ENCODE measurements around the gene RPS6KB1.

DNA sequence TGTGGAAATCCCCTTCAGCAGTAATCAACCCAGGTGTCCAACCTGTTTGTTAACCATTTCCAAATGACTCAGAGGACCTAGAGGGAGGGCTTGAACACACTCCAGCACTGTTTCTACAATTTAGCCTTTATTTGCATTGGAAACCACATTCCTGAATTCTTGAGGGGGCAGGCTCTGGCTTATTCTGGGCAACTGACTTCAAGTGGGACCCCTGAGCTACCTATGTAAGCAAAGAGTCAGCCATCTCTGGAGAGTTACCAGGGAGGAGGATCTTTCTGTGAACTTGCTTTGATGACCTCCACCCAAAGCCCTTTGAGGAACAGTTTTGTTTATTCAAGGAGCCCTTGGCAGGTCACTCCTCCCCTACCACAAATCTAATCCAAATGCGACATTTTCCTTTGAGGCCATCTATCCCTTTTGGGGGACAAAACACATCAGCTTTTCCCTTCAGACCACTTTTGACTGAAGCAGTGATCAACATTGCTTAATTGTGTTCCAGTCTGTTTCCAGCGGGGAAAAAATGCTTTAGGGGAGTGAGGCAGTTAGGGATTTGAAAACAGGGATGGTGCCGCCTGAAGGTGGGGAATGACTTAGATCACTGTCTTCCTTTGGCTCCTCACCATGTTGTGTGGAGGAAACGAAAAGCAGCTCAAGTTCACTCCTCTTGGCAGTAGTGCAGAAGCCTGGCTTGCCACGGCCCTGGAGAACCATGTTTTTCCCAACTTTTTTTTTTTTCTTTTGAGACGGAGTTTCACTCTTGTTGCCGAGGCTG, 46.3 kb upstream of the RPS6KB1 start:
- TF ChIP-seq, protein P1, sequence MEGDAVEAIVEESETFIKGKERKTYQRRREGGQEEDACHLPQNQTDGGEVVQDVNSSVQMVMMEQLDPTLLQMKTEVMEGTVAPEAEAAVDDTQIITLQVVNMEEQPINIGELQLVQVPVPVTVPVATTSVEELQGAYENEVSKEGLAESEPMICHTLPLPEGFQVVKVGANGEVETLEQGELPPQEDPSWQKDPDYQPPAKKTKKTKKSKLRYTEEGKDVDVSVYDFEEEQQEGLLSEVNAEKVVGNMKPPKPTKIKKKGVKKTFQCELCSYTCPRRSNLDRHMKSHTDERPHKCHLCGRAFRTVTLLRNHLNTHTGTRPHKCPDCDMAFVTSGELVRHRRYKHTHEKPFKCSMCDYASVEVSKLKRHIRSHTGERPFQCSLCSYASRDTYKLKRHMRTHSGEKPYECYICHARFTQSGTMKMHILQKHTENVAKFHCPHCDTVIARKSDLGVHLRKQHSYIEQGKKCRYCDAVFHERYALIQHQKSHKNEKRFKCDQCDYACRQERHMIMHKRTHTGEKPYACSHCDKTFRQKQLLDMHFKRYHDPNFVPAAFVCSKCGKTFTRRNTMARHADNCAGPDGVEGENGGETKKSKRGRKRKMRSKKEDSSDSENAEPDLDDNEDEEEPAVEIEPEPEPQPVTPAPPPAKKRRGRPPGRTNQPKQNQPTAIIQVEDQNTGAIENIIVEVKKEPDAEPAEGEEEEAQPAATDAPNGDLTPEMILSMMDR (optimal IDR thresholded peaks at IDR 0.05 in 1 of 3, IDR thresholded peaks at IDR 0.05 in 1 of 3, conservative IDR thresholded peaks at IDR 0.05 in 1 of 3; ENCODE audit: extremely low read depth in 1 of 3, insufficient read depth in 2 of 3, low read length in 3 of 3), result peak in 2 of 3 experiments; percentile 10 to 23
- no peak for TF ChIP-seq EZH2 (IDR thresholded peaks at IDR 0.05; ENCODE audit: low read length)
